Inflammatory macrophage (primary cell): ENCODE measurements around the gene URGCP.

ENCODE experiments used
- DNase-seq, 2 donors: peaks; one replicate each; pipeline ENCODE4 v3.0.0-alpha.2; 2020 to 2022
- total RNA-seq, 18 experiments: gene quantifications; one replicate each; lab custom pipeline; 2026; ENCODE audit warnings: mixed read lengths in 6 of 18, inconsistent platforms in 2 of 18; lab: John Stamatoyannopoulos, UW

URGCP gene
- total RNA-seq: 16.6 to 43.7 (median 26.9) reads per million in 18 experiments

GRCh38 chr7:43906331-43907010 lies at the start of gene URGCP:
Gene URGCP (minus strand): TSS chr7:43906596. CDS start chr7:43906575, 21 bp downstream.
- peak; percentile 24 to 57 for DNase-seq

GRCh38 chr7:43956027-43956426 lies 49.6 kb upstream of the URGCP start:
- no peak for DNase-seq

GRCh38 chr7:43954524-43955228 lies 48.3 kb upstream of the URGCP start:
- DNase-seq: peak in 1 of 2 donors; percentile 18

GRCh38 chr7:43953071-43953470 lies 46.7 kb upstream of the URGCP start:
- DNase-seq: no peak

GRCh38 chr7:43952028-43952427 lies 45.6 kb upstream of the URGCP start:
- no peak for DNase-seq

- DNase-seq: no peak
These were observed 37.9 kb upstream of the URGCP start for GRCh38 chr7:43944286-43944685.

GRCh38 chr7:43943417-43944187 lies 37.2 kb upstream of the URGCP start:
- DNase-seq: no peak

- DNase-seq: no peak
These were observed 36.6 kb upstream of the URGCP start for GRCh38 chr7:43942997-43943396.

- DNase-seq: no peak
These were observed 35.9 kb upstream of the URGCP start for GRCh38 chr7:43942250-43942649.

- DNase-seq: no peak
These were observed 32.6 kb upstream of the URGCP start for GRCh38 chr7:43938892-43939482.

GRCh38 chr7:43937444-43937843 lies 31.0 kb upstream of the URGCP start:
- no peak for DNase-seq

- no peak for DNase-seq
These were observed 27.6 kb upstream of the URGCP start for GRCh38 chr7:43933902-43934560.

GRCh38 chr7:43931346-43931745 lies 24.9 kb upstream of the URGCP start:
- DNase-seq: no peak

GRCh38 chr7:43929529-43930457 lies 23.4 kb upstream of the URGCP start:
- no peak for DNase-seq

GRCh38 chr7:43927810-43928209 lies 21.4 kb upstream of the URGCP start:
- no peak for DNase-seq

GRCh38 chr7:43926798-43927123 lies 20.4 kb upstream of the URGCP start:
- no peak for DNase-seq

GRCh38 chr7:43925984-43926797 lies 19.8 kb upstream of the URGCP start, which contains the start of gene UBE2D4:
Gene UBE2D4 (plus strand): TSS chr7:43926436. CDS start chr7:43926533, 97 bp downstream.
- DNase-seq: peak; percentile 68 to 78

- DNase-seq: no peak
These were observed 16.3 kb upstream of the URGCP start for GRCh38 chr7:43922726-43923125.

GRCh38 chr7:43921423-43921822 lies 15.0 kb upstream of the URGCP start:
- no peak for DNase-seq

GRCh38 chr7:43915907-43916306 lies 9.5 kb upstream of the URGCP start:
- no peak for DNase-seq
